Measurements from ENCODE around the gene SPESP1.

DNA sequence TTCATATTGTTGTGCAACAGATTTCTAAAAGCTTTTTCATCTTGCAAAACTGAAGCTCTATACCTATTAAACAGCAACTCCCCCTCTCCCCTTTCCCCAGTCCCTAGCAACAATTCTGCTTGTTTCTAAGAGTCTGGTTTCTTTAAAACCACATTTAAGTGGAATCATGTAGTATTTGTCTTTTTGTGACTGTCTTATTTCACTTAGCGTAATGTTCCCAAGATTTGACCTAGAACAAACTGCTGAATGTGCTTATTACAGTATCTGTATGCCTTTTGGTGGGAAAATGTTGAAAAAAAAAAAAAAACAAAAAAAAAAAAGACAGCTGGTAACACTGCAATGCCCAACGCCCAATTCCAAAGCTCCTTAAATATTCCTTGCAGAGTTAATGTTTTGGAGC is 19.5 kb upstream of the SPESP1 start:
- TF ChIP-seq, protein P1, sequence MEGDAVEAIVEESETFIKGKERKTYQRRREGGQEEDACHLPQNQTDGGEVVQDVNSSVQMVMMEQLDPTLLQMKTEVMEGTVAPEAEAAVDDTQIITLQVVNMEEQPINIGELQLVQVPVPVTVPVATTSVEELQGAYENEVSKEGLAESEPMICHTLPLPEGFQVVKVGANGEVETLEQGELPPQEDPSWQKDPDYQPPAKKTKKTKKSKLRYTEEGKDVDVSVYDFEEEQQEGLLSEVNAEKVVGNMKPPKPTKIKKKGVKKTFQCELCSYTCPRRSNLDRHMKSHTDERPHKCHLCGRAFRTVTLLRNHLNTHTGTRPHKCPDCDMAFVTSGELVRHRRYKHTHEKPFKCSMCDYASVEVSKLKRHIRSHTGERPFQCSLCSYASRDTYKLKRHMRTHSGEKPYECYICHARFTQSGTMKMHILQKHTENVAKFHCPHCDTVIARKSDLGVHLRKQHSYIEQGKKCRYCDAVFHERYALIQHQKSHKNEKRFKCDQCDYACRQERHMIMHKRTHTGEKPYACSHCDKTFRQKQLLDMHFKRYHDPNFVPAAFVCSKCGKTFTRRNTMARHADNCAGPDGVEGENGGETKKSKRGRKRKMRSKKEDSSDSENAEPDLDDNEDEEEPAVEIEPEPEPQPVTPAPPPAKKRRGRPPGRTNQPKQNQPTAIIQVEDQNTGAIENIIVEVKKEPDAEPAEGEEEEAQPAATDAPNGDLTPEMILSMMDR (IDR thresholded peaks at IDR 0.05) = no peak
- TF ChIP-seq POLR2AphosphoS5 (IDR thresholded peaks at IDR 0.05; ENCODE audit: insufficient read depth in 1 of 2, low read depth in 1 of 2) = no peak
